Measurements from ENCODE around the gene PSMA5. TPM values are rescaled to one million over a fixed set of nuclear protein-coding genes. Genes with fewer than 3 reads are reported as not detected.

PSMA5 gene
- total and polyA plus RNA-seq, 10 of the 15 experiments (the other 5 are each of a cell fraction or from before 2014, with no cell fraction given) = 58.7 to 271 (median 187) TPM

- Histone ChIP-seq H3K4me1 (ENCODE audit: control insufficient read depth, insufficient read depth, low read length) (no peaks in the 10 kb centered on the region), H4K20me1 (ENCODE audit: control insufficient read depth, insufficient read depth) (no peaks in the 10 kb centered on the region), H3K9ac (ENCODE audit: control insufficient read depth, insufficient read depth, low read length) (no peak overlapping the region), H3K79me2 (ENCODE audit: control insufficient read depth, insufficient read depth, low read length) (no peaks in the 10 kb centered on the region), H3K9me3 (replicated peaks; ENCODE audit: control insufficient read depth, insufficient read depth, low read length) (no peaks in the 10 kb centered on the region; the same call in 2 of the 3 replicates), H3K27me3 (replicated peaks in 1 of 2; ENCODE audit: control insufficient read depth in 2 of 2, insufficient read depth in 2 of 2, low read length in 1 of 2) (no peaks in the 10 kb centered on the region), H3K4me3 (no peak overlapping the region), H3K27ac (ENCODE audit: control insufficient read depth, insufficient read depth) (no peak overlapping the region), H3K36me3 (ENCODE audit: control insufficient read depth in 2 of 2, insufficient read depth in 2 of 2, low read length in 1 of 2) (no peaks in the 10 kb centered on the region), H3K4me2 (ENCODE audit: control insufficient read depth, insufficient read depth) (no peak overlapping the region), H2AFZ (ENCODE audit: control insufficient read depth, low read depth, low read length) (no peak overlapping the region)
- FAIRE-seq = no peak
- CTCF ChIA-PET = interaction anchor here (1.2 kb wide), 1 partner anchor 77 kb away, joined by 4 read pairs; no protein-coding TSS in a partner anchor
- ATAC-seq = no peak
- intact Hi-C loops (cut with micrococcal nuclease; ENCODE audit: unreplicated experiment) (no loop called here), in situ Hi-C loops (cut with MboI) (no loop called here)
- DNase-seq (ENCODE audit: low read depth, low spot score) = no peak
- RAD21 ChIA-PET (ENCODE audit: unreplicated experiment) = no interaction called here
- SMC1A ChIA-PET (ENCODE audit: uncharacterized antibody, unreplicated experiment) = no interaction called here
- 15% methylated on average over 1 of the region's 1 CpG for WGBS (ENCODE audit: insufficient coverage, insufficient replicate concordance, low lambda C conversion rate, missing lambda C conversion rate)
- TF ChIP-seq ZNF384 (IDR thresholded peaks at IDR 0.05; ENCODE audit: borderline replicate concordance, low read depth, low read length) = no peak
- TF ChIP-seq RAD51 (IDR thresholded peaks at IDR 0.05) = no peak
- no peak for TF ChIP-seq CREB1 (IDR thresholded peaks at IDR 0.05; ENCODE audit: low read depth)
- TF ChIP-seq STAT3 (IDR thresholded peaks at IDR 0.05; ENCODE audit: low read depth, low read length) = no peak
- TF ChIP-seq SIN3A (IDR thresholded peaks at IDR 0.05; ENCODE audit: low read depth, low read length) = no peak
- no peak for TF ChIP-seq EZH2 (IDR thresholded peaks at IDR 0.05; ENCODE audit: borderline replicate concordance, control insufficient read depth, low read depth, low read length)
- BruUV-seq (replicated peaks) = no TSS peak
- POLR2A ChIA-PET = no interaction called here
These were observed 28.4 kb upstream of the PSMA5 start for GRCh38 chr1:109454497-109455133.

GRCh38 chr1:109447524-109447923 is 21.3 kb upstream of the PSMA5 start:
- ChIA-PET RAD21 (ENCODE audit: unreplicated experiment) (no interaction called here), SMC1A (ENCODE audit: uncharacterized antibody, unreplicated experiment) (no interaction called here), CTCF (interaction anchor here (0.7 to 1.0 kb wide), 3 partner anchors 47 to 296 kb away, joined by 3 read pairs; no protein-coding TSS in a partner anchor), POLR2A (no interaction called here)
- H3K36me3 ChIP-seq (ENCODE audit: control insufficient read depth in 2 of 2, insufficient read depth in 2 of 2, low read length in 1 of 2) = no peaks in the 10 kb centered on the region
- H3K4me3 ChIP-seq = no peak overlapping the region
- no peak for FAIRE-seq
- no peaks in the 10 kb centered on the region for H3K4me1 ChIP-seq (ENCODE audit: control insufficient read depth, insufficient read depth, low read length)
- no peaks in the 10 kb centered on the region for H4K20me1 ChIP-seq (ENCODE audit: control insufficient read depth, insufficient read depth)
- 5% methylated on average over 4 of the region's 4 CpGs for WGBS (ENCODE audit: insufficient coverage, insufficient replicate concordance, low lambda C conversion rate, missing lambda C conversion rate)
- no peak overlapping the region for H2AFZ ChIP-seq (ENCODE audit: control insufficient read depth, low read depth, low read length)
- H3K9me3 ChIP-seq (replicated peaks; ENCODE audit: control insufficient read depth, insufficient read depth, low read length) = no peaks in the 10 kb centered on the region
- ATAC-seq = no peak
- no peak for TF ChIP-seq SMARCA5 (IDR thresholded peaks at IDR 0.05)
- no peak for TF ChIP-seq BCL11A (IDR thresholded peaks at IDR 0.05; ENCODE audit: low read depth, low read length)
- TF ChIP-seq IRF4 (IDR thresholded peaks at IDR 0.05; ENCODE audit: low read depth, low read length) = no peak
- TF ChIP-seq RFX5 (IDR thresholded peaks at IDR 0.05; ENCODE audit: low read depth, low read length) = no peak
- TF ChIP-seq BMI1 (IDR thresholded peaks at IDR 0.05; ENCODE audit: borderline replicate concordance) = no peak
- TF ChIP-seq MTA3 (IDR thresholded peaks at IDR 0.05; ENCODE audit: borderline replicate concordance, low read length) = no peak
- no peak for TF ChIP-seq TCF3 (IDR thresholded peaks at IDR 0.05; ENCODE audit: borderline replicate concordance, insufficient read depth, low read depth, low read length)
- H3K27me3 ChIP-seq (replicated peaks in 1 of 2; ENCODE audit: control insufficient read depth in 2 of 2, insufficient read depth in 2 of 2, low read length in 1 of 2) = no peaks in the 10 kb centered on the region
- no peak for DNase-seq (ENCODE audit: low read depth, low spot score)
- no TSS peak for BruUV-seq (replicated peaks)
- H3K27ac ChIP-seq (ENCODE audit: control insufficient read depth, insufficient read depth) = no peak overlapping the region
- H3K4me2 ChIP-seq (ENCODE audit: control insufficient read depth, insufficient read depth) = no peak overlapping the region
- in situ Hi-C loops (cut with MboI) = no loop called here
- no peak overlapping the region for H3K9ac ChIP-seq (ENCODE audit: control insufficient read depth, insufficient read depth, low read length)
- H3K79me2 ChIP-seq (ENCODE audit: control insufficient read depth, insufficient read depth, low read length) = no peaks in the 10 kb centered on the region
- intact Hi-C loops (cut with micrococcal nuclease; ENCODE audit: unreplicated experiment) = no loop called here
